HepG2 (cell line): Measurements from ENCODE around the gene CACNA1I. TPM values are rescaled to one million over a fixed set of nuclear protein-coding genes. Genes with fewer than 3 reads are reported as not detected.

ENCODE experiments used
- ATAC-seq: fragments of 200-7000 bp; cut with Tn5 transposase; 3 replicates; pipeline ENCODE4 v1.9.1; 2020; ENCODE audit warnings: mild to moderate bottlenecking, moderate library complexity
- BruUV-seq: library from RNA; stranded (reverse); fragments of 400-500 nt; replicated peaks from 2 replicates; lab custom pipeline; 2021; lab: Mats Ljungman, UMichigan
- CTCF ChIA-PET: fragments of 300-600 bp; formaldehyde crosslinking; extraction: SDS; loops from one replicate; lab custom pipeline; 2021; ENCODE audit warnings: low total read pairs, inconsistent platforms, low intra/inter-chr PET ratio; lab: Yijun Ruan, JAX
- POLR2A ChIA-PET: fragments of 350-600 bp; sonication (Branson Sonifier 250); formaldehyde crosslinking; loops from one replicate; lab custom pipeline; 2020; ENCODE audit warnings: antibody characterized with exemption, inconsistent platforms; lab: Yijun Ruan, JAX
- DNase-seq: peaks from one replicate; pipeline ENCODE4 v3.0.0-alpha.2; 2015; ENCODE audit warnings: low spot score
- FAIRE-seq: peaks from 3 replicates; lab custom pipeline; 2011; peaks lifted over from hg19 to GRCh38; lab: Jason Lieb, UNC
- H2AFZ ChIP-seq: one replicate; pipeline ENCODE4 v1.6.1; 2011; ENCODE audit warnings: low read length, inconsistent platforms
- H3K27ac ChIP-seq: fragments of 300-600 bp; 3 replicates; pipeline ENCODE4 v1.8.0; 2011; ENCODE audit warnings: mixed run types, mild to moderate bottlenecking, mixed read lengths, low read length, inconsistent platforms; ENCODE audit not compliant: insufficient read depth; ENCODE audit errors: extremely low read length
- H3K27me3 ChIP-seq, 2 experiments: fragments of 200-600 bp in 1 of 2; 2 replicates in 1 of 2; 3 replicates in 1 of 2; pipeline versions ENCODE4 v1.6.0 to v1.8.0; 2011; ENCODE audit warnings: low read length in 2 of 2, mild to moderate bottlenecking in 2 of 2, moderate library complexity in 2 of 2, inconsistent platforms in 1 of 2; ENCODE audit not compliant: insufficient read depth in 2 of 2, control insufficient read depth in 1 of 2
- H3K36me3 ChIP-seq, 2 experiments: fragments of 200-600 bp in 1 of 2; replicated peaks in 1 of 2; 2 replicates in 1 of 2; 3 replicates in 1 of 2; pipeline versions ENCODE4 v1.5.1 to v1.8.0; 2011; ENCODE audit warnings: low read length in 2 of 2, inconsistent platforms in 1 of 2; ENCODE audit not compliant: insufficient read depth in 2 of 2, control insufficient read depth in 1 of 2
- H3K4me1 ChIP-seq: 2 replicates; pipeline ENCODE4 v1.5.1; 2012; ENCODE audit warnings: low read length, inconsistent platforms; ENCODE audit not compliant: insufficient read depth
- H3K4me2 ChIP-seq: 2 replicates; pipeline ENCODE4 v1.6.0; 2011; ENCODE audit warnings: low read depth, low read length, inconsistent platforms
- H3K4me3 ChIP-seq, 3 experiments: fragments of 200-600 bp in 1 of 3; sonication (generic), shearing (Covaris generic) in 1 of 3; replicated peaks in 1 of 3; 2 replicates each; pipeline ENCODE4 v1.5.1; 2011 to 2016; ENCODE audit warnings: low read length in 3 of 3, inconsistent platforms in 2 of 3, low read depth in 2 of 3, mild to moderate bottlenecking in 2 of 3, control low read depth in 1 of 3, mixed read lengths in 1 of 3; ENCODE audit not compliant: insufficient read depth in 1 of 3
- H3K79me2 ChIP-seq: one replicate; pipeline ENCODE4 v1.6.1; 2011; ENCODE audit warnings: low read length, inconsistent platforms; ENCODE audit not compliant: insufficient read depth
- H3K9ac ChIP-seq: 2 replicates; pipeline ENCODE4 v1.6.0; 2011; ENCODE audit warnings: mild to moderate bottlenecking, low read depth, low read length, inconsistent platforms; ENCODE audit not compliant: insufficient read depth
- H3K9me3 ChIP-seq: 2 replicates; pipeline ENCODE4 v1.5.1; 2012; ENCODE audit warnings: mild to moderate bottlenecking, low read length
- H4K20me1 ChIP-seq: 2 replicates; pipeline ENCODE4 v1.6.0; 2011; ENCODE audit warnings: inconsistent platforms, mild to moderate bottlenecking, low read length, moderate library complexity; ENCODE audit not compliant: insufficient read depth
- ARID4A ChIP-seq: sonication (generic); formaldehyde crosslinking; IDR thresholded peaks from 2 replicates; pipeline ENCODE4 v1.5.0; 2020; ENCODE audit warnings: mild to moderate bottlenecking, missing genetic modification reagents, borderline replicate concordance
- JUND ChIP-seq: sonication (generic); formaldehyde crosslinking; IDR thresholded peaks from 2 replicates; pipeline ENCODE4 v1.8.0; 2022; ENCODE audit warnings: mild to moderate bottlenecking, missing genetic modification reagents
- ZNF263 ChIP-seq: sonication (generic); formaldehyde crosslinking; IDR thresholded peaks from 2 replicates; pipeline ENCODE4 v1.4.0; 2020; ENCODE audit warnings: missing genetic modification reagents
- ZNF407 ChIP-seq: sonication (generic); formaldehyde crosslinking; IDR thresholded peaks from one replicate; pipeline ENCODE4 v1.5.1; 2020; ENCODE audit warnings: mild to moderate bottlenecking, missing genetic modification reagents; ENCODE audit errors: not compliant biosample characterization
- ZNF558 ChIP-seq: sonication (generic); formaldehyde crosslinking; IDR thresholded peaks from 2 replicates; pipeline ENCODE4 v1.9.0; 2022; ENCODE audit warnings: mild to moderate bottlenecking, missing genetic modification reagents, borderline replicate concordance
- WGBS: methylation state at CpG from one replicate; pipeline ENCODE4 v1.1.6; 2017; ENCODE audit warnings: low lambda C conversion rate; 5-methylcytosine and 5-hydroxymethylcytosine counted together
- in situ Hi-C: cut with HindIII; loops from 2 replicates; pipeline ENCODE4 v1.10.0; 2017; ENCODE audit warnings: low pct_unique_long_range_greater_than_20kb; ENCODE audit not compliant: extremely low pct_ligation_motif_present
- intact Hi-C: fragments of 100-400 bp; cut with micrococcal nuclease; formaldehyde crosslinking; loops from one replicate; pipeline ENCODE4 v1.10.0; 2022; ENCODE audit not compliant: unreplicated experiment
- polyA plus RNA-seq, 8 experiments: library from polyadenylated mRNA; depleted of rRNA in 3 of 8; stranded (reverse) in 7 of 8; unstranded in 1 of 8; fragments of >200 nt; fragmentation: Illumina TruSeq in 4 of 8; extraction: Trizol in 4 of 8; gene quantifications; 2 replicates each; pipeline versions ENCODE4 v1.2.1 to v1.2.3, GENCODE V29; 2011 to 2016; ENCODE audit warnings: low read depth in 4 of 8, missing spikeins in 1 of 8, mixed read lengths in 1 of 8; ENCODE audit not compliant: insufficient read depth in 1 of 8
- total RNA-seq, 5 experiments: library from RNA; depleted of rRNA; stranded (reverse); fragments of >200 nt; fragmentation: Illumina TruSeq; extraction: Trizol; gene quantifications; 2 replicates each; pipeline ENCODE4 v1.2.3, GENCODE V29; 2016; ENCODE audit warnings: low read depth in 1 of 5

CACNA1I gene
- total and polyA plus RNA-seq, 2 of the 13 experiments (the other 11 are each of a cell fraction or from before 2014, with no cell fraction given) = not detected

- TF ChIP-seq ARID4A (CRISPR knock-in tag) = no peak
- TF ChIP-seq ZNF558 (CRISPR knock-in tag) = no peak
Measured at GRCh38 chr22:39623603-39624500, 53.3 kb downstream of the CACNA1I start (continued).

GRCh38 chr22:39624501-39624821 is 53.9 kb downstream of the CACNA1I start:
- no peaks in the 10 kb centered on the region for H3K4me1 ChIP-seq
- H3K9ac ChIP-seq = no peak overlapping the region
- ChIA-PET CTCF (no interaction called here), POLR2A (interaction anchor here (0.9 kb wide), 1 partner anchor 420 kb away, joined by 3 read pairs; no protein-coding TSS in a partner anchor)
- no TSS peak for BruUV-seq
- peak; percentile 13; the same call in 1 of the 3 replicates for ATAC-seq
- H3K79me2 ChIP-seq = no peaks in the 10 kb centered on the region
- no peak overlapping the region for H3K4me2 ChIP-seq
- H3K9me3 ChIP-seq = no peaks in the 10 kb centered on the region
- FAIRE-seq = no peak
- H3K27ac ChIP-seq = no peak overlapping the region
- 13% methylated on average over 3 of the region's 7 CpGs for WGBS
- in situ Hi-C loops = no loop called here
- H3K4me3 ChIP-seq = no peak overlapping the region
- no peak overlapping the region for H2AFZ ChIP-seq
- intact Hi-C loops = no loop called here
- H3K36me3 ChIP-seq = no peaks in the 10 kb centered on the region
- peaks cover 2 to 21% of the 10 kb centered on the region in 2 experiments; a peak in 3 of 5 replicates for H3K27me3 ChIP-seq
- no peak for DNase-seq
- H4K20me1 ChIP-seq = no peaks in the 10 kb centered on the region
- TF ChIP-seq ZNF407 (CRISPR knock-in tag) = no peak
- TF ChIP-seq JUND (CRISPR knock-in tag) = no peak
- TF ChIP-seq ZNF263 (CRISPR knock-in tag) = peak; percentile 76
